GM23338 (cell line): ENCODE measurements around the gene MYH13. TPM values are rescaled to one million over a fixed set of nuclear protein-coding genes. Genes with fewer than 3 reads are reported as not detected.

ENCODE experiments used
- ATAC-seq: fragments of 200-7000 bp; cut with Tn5 transposase; 3 replicates; pipeline ENCODE4 v1.9.1; 2020
- DNase-seq: peaks from one replicate; pipeline ENCODE4 v3.0.0-alpha.2; 2015; ENCODE audit warnings: low spot score
- H2AFZ ChIP-seq: fragments of 200-600 bp; sonication (generic); 2 replicates; pipeline ENCODE4 v1.8.0; 2016; ENCODE audit warnings: antibody characterized with exemption, mild to moderate bottlenecking, moderate library complexity
- H3F3A ChIP-seq: fragments of 200-600 bp; sonication (generic); replicated peaks from 2 replicates; pipeline ENCODE4 v1.8.0; 2017; ENCODE audit warnings: antibody characterized with exemption, mixed run types, low read depth
- H3K27ac ChIP-seq: fragments of 200-600 bp; sonication (generic); 2 replicates; pipeline ENCODE4 v1.6.1; 2016; ENCODE audit warnings: low read depth
- H3K27me3 ChIP-seq: fragments of 200-600 bp; sonication (generic); 2 replicates; pipeline ENCODE4 v1.8.0; 2016; ENCODE audit warnings: mild to moderate bottlenecking, mixed run types, moderate library complexity; ENCODE audit not compliant: insufficient read depth
- H3K36me3 ChIP-seq: fragments of 200-600 bp; sonication (generic); 2 replicates; pipeline ENCODE4 v1.8.0; 2016; ENCODE audit warnings: mild to moderate bottlenecking; ENCODE audit not compliant: insufficient read depth
- H3K4me1 ChIP-seq: fragments of 200-600 bp; sonication (generic); 2 replicates; pipeline ENCODE4 v1.8.0; 2016; ENCODE audit warnings: mild to moderate bottlenecking, moderate library complexity; ENCODE audit not compliant: insufficient read depth
- H3K4me2 ChIP-seq: fragments of 200-600 bp; sonication (generic); 2 replicates; pipeline ENCODE4 v1.7.1; 2017; ENCODE audit warnings: mixed run types
- H3K4me3 ChIP-seq: fragments of 200-600 bp; sonication (generic); 2 replicates; pipeline ENCODE4 v1.6.1; 2016; ENCODE audit warnings: mixed run types
- H3K79me2 ChIP-seq: fragments of 200-600 bp; sonication (generic); replicated peaks from 2 replicates; pipeline ENCODE4 v1.8.0; 2017; ENCODE audit warnings: mild to moderate bottlenecking; ENCODE audit not compliant: insufficient read depth
- H3K9me2 ChIP-seq: fragments of 200-600 bp; sonication (generic); 2 replicates; pipeline ENCODE4 v1.8.0; 2017; ENCODE audit not compliant: insufficient read depth
- H4K20me1 ChIP-seq: fragments of 200-600 bp; sonication (generic); replicated peaks from 2 replicates; pipeline ENCODE4 v1.8.0; 2017; ENCODE audit warnings: mild to moderate bottlenecking; ENCODE audit not compliant: insufficient read depth
- H3K27ac Mint-ChIP-seq: 2 replicates; pipeline ENCODE4 v1.8.0; 2020; ENCODE audit warnings: inconsistent platforms, mild to moderate bottlenecking, moderate library complexity, mixed read lengths
- H3K27me3 Mint-ChIP-seq: 3 replicates; pipeline ENCODE4 v1.8.0; 2022; ENCODE audit warnings: low read depth, mild to moderate bottlenecking, moderate library complexity, mixed read lengths, inconsistent platforms; ENCODE audit not compliant: insufficient read depth, poor library complexity
- H3K36me3 Mint-ChIP-seq: 3 replicates; pipeline ENCODE4 v1.8.0; 2021; ENCODE audit warnings: low read depth, mild to moderate bottlenecking, inconsistent platforms, moderate library complexity, mixed read lengths
- H3K4me1 Mint-ChIP-seq: 3 replicates; pipeline ENCODE4 v1.8.0; 2020; ENCODE audit warnings: mild to moderate bottlenecking, inconsistent platforms, mixed read lengths
- H3K4me3 Mint-ChIP-seq: 3 replicates; pipeline ENCODE4 v1.8.0; 2021; ENCODE audit warnings: moderate library complexity, mild to moderate bottlenecking, inconsistent platforms, mixed read lengths
- H3K9me3 Mint-ChIP-seq: 3 replicates; pipeline ENCODE4 v1.8.0; 2020; ENCODE audit warnings: moderate library complexity, mild to moderate bottlenecking, inconsistent platforms, mixed read lengths
- CTCF ChIP-seq, 2 experiments: fragments of 200-600 bp in 1 of 2; sonication (generic) in 1 of 2; conservative IDR thresholded peaks; 2 replicates each; pipeline versions ENCODE4 v1.5.1 to v1.6.1; 2016 to 2017; ENCODE audit warnings: antibody characterized with exemption in 2 of 2, low read depth in 2 of 2, mild to moderate bottlenecking in 2 of 2, moderate library complexity in 1 of 2
- ETS1 ChIP-seq: IDR thresholded peaks from 2 replicates; pipeline ENCODE4 v1.6.1; 2016; ENCODE audit warnings: antibody characterized with exemption
- EZH2 ChIP-seq: fragments of 200-600 bp; sonication (generic); IDR thresholded peaks from one replicate; pipeline ENCODE4 v1.8.0; 2017; ENCODE audit warnings: antibody characterized with exemption, mild to moderate bottlenecking, low read depth; ENCODE audit not compliant: unreplicated experiment
- EZH2phosphoT487 ChIP-seq: fragments of 200-600 bp; sonication (generic); IDR thresholded peaks from one replicate; pipeline ENCODE4 v1.8.1; 2018; ENCODE audit warnings: antibody characterized with exemption; ENCODE audit not compliant: unreplicated experiment
- JUNB ChIP-seq: IDR thresholded peaks from one replicate; pipeline ENCODE4 v1.6.1; 2016; ENCODE audit warnings: antibody characterized with exemption; ENCODE audit not compliant: unreplicated experiment
- NANOG ChIP-seq: IDR thresholded peaks from 2 replicates; pipeline ENCODE4 v1.6.1; 2016; ENCODE audit warnings: antibody characterized with exemption, borderline replicate concordance
- REST ChIP-seq: IDR thresholded peaks from one replicate; pipeline ENCODE4 v1.6.1; 2018; ENCODE audit warnings: antibody characterized with exemption; ENCODE audit not compliant: unreplicated experiment
- STAT1 ChIP-seq: IDR thresholded peaks from one replicate; pipeline ENCODE4 v1.6.1; 2016; ENCODE audit warnings: antibody characterized with exemption; ENCODE audit not compliant: unreplicated experiment
- ZNF462 ChIP-seq: fragments of 250-450 bp; sonication (Bioruptor Pico); IDR thresholded peaks from 2 replicates; pipeline ENCODE4 v1.5.0; 2020; ENCODE audit warnings: mild to moderate bottlenecking, moderate library complexity
- polyA plus RNA-seq: library from polyadenylated mRNA; unstranded; fragments of >200 nt; fragmentation: Nextera tagmentation; extraction: Ambion mirVana; gene quantifications from 2 replicates; pipeline ENCODE4 v1.2.1, GENCODE V29; 2016
- total RNA-seq: library from RNA; depleted of rRNA; stranded (reverse); fragments of >200 nt; shearing (Covaris generic); gene quantifications from 2 replicates; pipeline ENCODE4 v1.2.3, GENCODE V29; 2014

Gene MYH13
- total and polyA plus RNA-seq, 2 experiments from 2014 or later, result not detected

GRCh38 chr17:10262451-10262850, 110.4 kb downstream of the MYH13 start:
- DNase-seq, result no peak
- Histone ChIP-seq H3K27me3 (no peaks in the 10 kb centered on the region), H3F3A (no peaks in the 10 kb centered on the region), H3K79me2 (no peaks in the 10 kb centered on the region), H3K4me1 (no peaks in the 10 kb centered on the region), H3K4me2 (no peak overlapping the region), H3K27ac (no peak overlapping the region), H4K20me1 (no peaks in the 10 kb centered on the region), H3K4me3 (no peak overlapping the region), H3K9me2 (no peaks in the 10 kb centered on the region), H2AFZ (no peak overlapping the region), H3K36me3 (no peaks in the 10 kb centered on the region)
- no peak for ATAC-seq
- no peak overlapping the region for H3K27ac Mint-ChIP-seq
- H3K36me3 Mint-ChIP-seq, result peaks cover 3% of the 10 kb centered on the region; the same call in 2 of the 3 replicates
- no peaks in the 10 kb centered on the region for H3K4me1 Mint-ChIP-seq
- no peaks in the 10 kb centered on the region for H3K9me3 Mint-ChIP-seq
- TF ChIP-seq ZNF462 (CRISPR knock-in tag) (no peak), EZH2 (no peak), CTCF (conservative IDR thresholded peaks at IDR 0.05; ENCODE audit: low read depth in 2 of 2) (no peak), JUNB (no peak)
- H3K27me3 Mint-ChIP-seq, result peaks cover 1% of the 10 kb centered on the region
- no peak overlapping the region for H3K4me3 Mint-ChIP-seq

GRCh38 chr17:10261098-10261497, 111.7 kb downstream of the MYH13 start:
- no peaks in the 10 kb centered on the region for H3K4me1 ChIP-seq
- H3F3A ChIP-seq, result no peaks in the 10 kb centered on the region
- H3K36me3 Mint-ChIP-seq, result no peaks in the 10 kb centered on the region
- H3K27me3 Mint-ChIP-seq, result peaks cover 1% of the 10 kb centered on the region
- no peaks in the 10 kb centered on the region for H3K9me2 ChIP-seq
- ATAC-seq, result no peak
- DNase-seq, result no peak
- H3K4me3 ChIP-seq, result no peak overlapping the region
- H3K4me1 Mint-ChIP-seq, result no peaks in the 10 kb centered on the region
- no peaks in the 10 kb centered on the region for H3K27me3 ChIP-seq
- no peak overlapping the region for H3K4me2 ChIP-seq
- H3K4me3 Mint-ChIP-seq, result no peak overlapping the region
- H3K27ac Mint-ChIP-seq, result no peak overlapping the region
- H4K20me1 ChIP-seq, result no peaks in the 10 kb centered on the region
- H2AFZ ChIP-seq, result no peak overlapping the region
- no peaks in the 10 kb centered on the region for H3K36me3 ChIP-seq
- no peak overlapping the region for H3K27ac ChIP-seq
- no peaks in the 10 kb centered on the region for H3K9me3 Mint-ChIP-seq
- no peaks in the 10 kb centered on the region for H3K79me2 ChIP-seq
- no peak for TF ChIP-seq NANOG
- TF ChIP-seq STAT1, result no peak
- no peak for TF ChIP-seq EZH2phosphoT487
- TF ChIP-seq ETS1, result no peak
- TF ChIP-seq EZH2, result no peak
- TF ChIP-seq REST, result no peak
